Measurements from ENCODE around the gene SLC39A11.

SLC39A11 gene

DNA sequence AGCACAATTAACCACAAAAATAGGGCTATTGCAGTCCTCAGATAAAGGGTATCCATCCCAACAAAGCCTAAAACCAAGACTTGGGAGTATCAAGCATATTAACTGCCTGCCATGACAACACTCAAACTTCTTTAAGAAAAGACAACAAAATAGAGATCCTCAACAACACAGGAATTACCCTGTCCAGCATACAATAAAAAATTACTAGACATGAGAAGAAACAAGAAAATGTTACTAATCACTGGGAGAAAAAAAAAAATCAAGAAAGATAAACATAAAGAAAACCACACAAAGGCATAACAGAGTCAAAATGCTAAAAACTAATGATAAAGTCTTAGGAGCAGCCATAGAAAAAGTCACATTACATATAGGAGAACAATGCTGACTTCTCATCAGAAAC is 73.9 kb downstream of the SLC39A11 start:
- H3K9ac ChIP-seq (ENCODE audit: low read length in 5 of 5) = no peak overlapping the region
- no peak overlapping the region for H3K27ac ChIP-seq (ENCODE audit: low read depth, low read length)
- H3K4me1 ChIP-seq (ENCODE audit: control insufficient read depth in 5 of 5, insufficient read depth in 5 of 5, low read length in 5 of 5) = no peaks in the 10 kb centered on the region
- H3K27me3 ChIP-seq (ENCODE audit: control insufficient read depth in 5 of 5, insufficient read depth in 4 of 5, low read length in 5 of 5) = no peaks in the 10 kb centered on the region
- H3K4me3 ChIP-seq (ENCODE audit: low read depth in 1 of 5, low read length in 5 of 5) = no peak overlapping the region
- peaks cover 0 to 13% (median 9%) of the 10 kb centered on the region in 5 donors for H3K9me3 ChIP-seq (ENCODE audit: control insufficient read depth in 5 of 5, low read length in 5 of 5)
- peaks cover 0 to 3% (median 0%) of the 10 kb centered on the region in 5 donors for H3K36me3 ChIP-seq (ENCODE audit: control insufficient read depth in 5 of 5, insufficient read depth in 5 of 5, low read length in 5 of 5)

- H3K4me3 ChIP-seq (ENCODE audit: low read depth in 1 of 5, low read length in 5 of 5) = no peak overlapping the region
- no peaks in the 10 kb centered on the region for H3K4me1 ChIP-seq (ENCODE audit: control insufficient read depth in 5 of 5, insufficient read depth in 5 of 5, low read length in 5 of 5)
- H3K9me3 ChIP-seq (ENCODE audit: control insufficient read depth in 5 of 5, low read length in 5 of 5) = peaks cover 0 to 13% (median 9%) of the 10 kb centered on the region in 5 donors
- H3K9ac ChIP-seq (ENCODE audit: low read length in 5 of 5) = no peak overlapping the region
- H3K36me3 ChIP-seq (ENCODE audit: control insufficient read depth in 5 of 5, insufficient read depth in 5 of 5, low read length in 5 of 5) = peaks cover 0 to 3% (median 0%) of the 10 kb centered on the region in 5 donors
- no peaks in the 10 kb centered on the region for H3K27me3 ChIP-seq (ENCODE audit: control insufficient read depth in 5 of 5, insufficient read depth in 4 of 5, low read length in 5 of 5)
- H3K27ac ChIP-seq (ENCODE audit: low read depth, low read length) = no peak overlapping the region
Measured at GRCh38 chr17:73017658-73018057, 74.8 kb downstream of the SLC39A11 start.

DNA sequence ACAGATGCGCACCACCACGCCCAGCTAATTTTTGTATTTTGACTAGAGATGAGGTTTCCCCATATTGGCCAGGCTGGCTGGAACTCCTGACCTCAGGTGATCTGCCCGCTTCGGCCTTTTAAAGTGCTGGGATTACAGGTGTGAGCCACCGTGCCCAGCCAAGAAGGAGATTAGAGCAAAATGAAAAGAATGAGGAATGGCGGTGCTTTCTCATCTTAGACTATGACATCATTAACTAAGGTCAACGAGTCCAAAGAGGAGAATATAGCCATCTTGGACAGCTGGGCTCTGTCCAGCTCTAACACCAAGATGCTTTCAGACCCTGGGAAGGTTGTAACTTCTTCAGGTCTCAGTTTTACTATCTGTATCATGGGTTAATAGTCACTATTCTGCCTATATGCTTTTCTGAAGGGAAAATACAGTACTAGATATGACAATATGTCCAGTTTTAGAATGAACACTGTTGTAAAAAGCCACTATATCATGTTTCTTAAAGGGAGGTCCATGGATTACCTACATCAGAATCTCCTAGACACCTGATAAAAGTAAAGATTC is 76.7 kb downstream of the SLC39A11 start:
- Histone ChIP-seq H3K4me3 (ENCODE audit: low read depth in 1 of 5, low read length in 5 of 5) (no peak overlapping the region), H3K27ac (ENCODE audit: low read depth, low read length) (no peak overlapping the region), H3K27me3 (ENCODE audit: control insufficient read depth in 5 of 5, insufficient read depth in 4 of 5, low read length in 5 of 5) (no peaks in the 10 kb centered on the region), H3K36me3 (ENCODE audit: control insufficient read depth in 5 of 5, insufficient read depth in 5 of 5, low read length in 5 of 5) (peaks cover 0 to 3% (median 0%) of the 10 kb centered on the region in 5 donors), H3K9me3 (ENCODE audit: control insufficient read depth in 5 of 5, low read length in 5 of 5) (peaks cover 0 to 13% (median 9%) of the 10 kb centered on the region in 5 donors), H3K4me1 (ENCODE audit: control insufficient read depth in 5 of 5, insufficient read depth in 5 of 5, low read length in 5 of 5) (peaks cover 0 to 6% (median 0%) of the 10 kb centered on the region in 5 donors), H3K9ac (ENCODE audit: low read length in 5 of 5) (no peak overlapping the region)

DNA sequence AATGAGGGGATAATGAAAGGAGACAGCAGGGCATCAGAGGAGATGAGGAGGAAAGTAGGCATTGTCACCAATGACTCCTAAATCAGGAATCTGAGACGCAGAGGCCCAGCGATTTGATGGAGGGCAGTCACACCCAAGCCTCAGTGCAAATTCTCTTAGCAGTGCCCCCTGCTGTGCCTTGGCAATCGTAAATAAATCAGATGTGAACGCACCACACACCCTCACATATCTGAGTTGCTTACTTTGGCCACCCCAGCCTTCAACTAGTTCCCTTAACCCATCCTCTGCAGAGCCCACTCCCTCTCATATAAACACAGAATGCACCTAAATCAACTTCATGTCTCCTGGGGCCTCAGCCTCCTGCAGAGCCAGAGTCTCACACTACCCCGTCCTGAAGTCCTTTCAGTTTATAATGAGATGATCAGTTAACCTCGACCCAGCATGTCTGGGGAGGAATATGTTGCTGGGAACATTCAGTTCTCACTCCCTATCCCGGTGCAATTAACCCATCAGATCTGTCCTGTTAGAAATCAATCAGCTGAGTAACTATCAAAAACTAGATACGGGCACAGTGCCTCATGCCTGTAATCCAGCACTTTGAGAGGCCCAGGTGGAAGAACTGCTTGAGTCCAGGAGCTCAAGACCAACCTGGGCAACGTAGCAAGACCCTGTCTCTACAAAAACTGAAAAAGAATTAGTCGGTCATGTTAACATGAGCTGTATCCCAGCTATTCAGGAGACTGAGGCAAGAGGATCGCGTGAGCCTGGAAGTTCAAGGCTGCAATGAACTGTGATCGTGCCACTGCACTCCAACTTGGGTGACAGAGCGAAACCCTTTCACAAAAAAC is 78.4 kb downstream of the SLC39A11 start:
- no peaks in the 10 kb centered on the region for H3K36me3 ChIP-seq (ENCODE audit: control insufficient read depth in 5 of 5, insufficient read depth in 5 of 5, low read length in 5 of 5)
- peaks cover 0 to 9% (median 0%) of the 10 kb centered on the region in 5 donors for H3K4me1 ChIP-seq (ENCODE audit: control insufficient read depth in 5 of 5, insufficient read depth in 5 of 5, low read length in 5 of 5)
- no peaks in the 10 kb centered on the region for H3K27me3 ChIP-seq (ENCODE audit: control insufficient read depth in 5 of 5, insufficient read depth in 4 of 5, low read length in 5 of 5)
- no peak overlapping the region for H3K27ac ChIP-seq (ENCODE audit: low read depth, low read length)
- H3K9me3 ChIP-seq (ENCODE audit: control insufficient read depth in 5 of 5, low read length in 5 of 5) = peaks cover 0 to 11% (median 7%) of the 10 kb centered on the region in 5 donors
- H3K9ac ChIP-seq (ENCODE audit: low read length in 5 of 5) = no peak overlapping the region
- H3K4me3 ChIP-seq (ENCODE audit: low read depth in 1 of 5, low read length in 5 of 5) = no peak overlapping the region

- no peak overlapping the region for H3K9ac ChIP-seq (ENCODE audit: low read length in 5 of 5)
- peaks cover 0 to 9% (median 0%) of the 10 kb centered on the region in 5 donors for H3K4me1 ChIP-seq (ENCODE audit: control insufficient read depth in 5 of 5, insufficient read depth in 5 of 5, low read length in 5 of 5)
- H3K27ac ChIP-seq (ENCODE audit: low read depth, low read length) = no peak overlapping the region
- H3K4me3 ChIP-seq (ENCODE audit: low read depth in 1 of 5, low read length in 5 of 5) = no peak overlapping the region
- peaks cover 0 to 6% (median 4%) of the 10 kb centered on the region in 5 donors for H3K9me3 ChIP-seq (ENCODE audit: control insufficient read depth in 5 of 5, low read length in 5 of 5)
- H3K36me3 ChIP-seq (ENCODE audit: control insufficient read depth in 5 of 5, insufficient read depth in 5 of 5, low read length in 5 of 5) = no peaks in the 10 kb centered on the region
- H3K27me3 ChIP-seq (ENCODE audit: control insufficient read depth in 5 of 5, insufficient read depth in 4 of 5, low read length in 5 of 5) = no peaks in the 10 kb centered on the region
Measured at GRCh38 chr17:73013301-73013700, 79.2 kb downstream of the SLC39A11 start.

GRCh38 chr17:73011016-73011486 is 81.4 kb downstream of the SLC39A11 start:
- Histone ChIP-seq H3K36me3 (ENCODE audit: control insufficient read depth in 5 of 5, insufficient read depth in 5 of 5, low read length in 5 of 5) (no peaks in the 10 kb centered on the region), H3K4me1 (ENCODE audit: control insufficient read depth in 5 of 5, insufficient read depth in 5 of 5, low read length in 5 of 5) (peaks cover 0 to 9% (median 0%) of the 10 kb centered on the region in 5 donors), H3K27ac (ENCODE audit: low read depth, low read length) (no peak overlapping the region), H3K4me3 (ENCODE audit: low read depth in 1 of 5, low read length in 5 of 5) (peak overlapping the region in 2 of 5 donors; percentile 36 to 42), H3K9ac (ENCODE audit: low read length in 5 of 5) (no peak overlapping the region), H3K27me3 (ENCODE audit: control insufficient read depth in 5 of 5, insufficient read depth in 4 of 5, low read length in 5 of 5) (no peaks in the 10 kb centered on the region), H3K9me3 (ENCODE audit: control insufficient read depth in 5 of 5, low read length in 5 of 5) (no peaks in the 10 kb centered on the region)

- Histone ChIP-seq H3K27ac (ENCODE audit: low read depth, low read length) (no peak overlapping the region), H3K9me3 (ENCODE audit: control insufficient read depth in 5 of 5, low read length in 5 of 5) (no peaks in the 10 kb centered on the region), H3K9ac (ENCODE audit: low read length in 5 of 5) (no peak overlapping the region), H3K36me3 (ENCODE audit: control insufficient read depth in 5 of 5, insufficient read depth in 5 of 5, low read length in 5 of 5) (no peaks in the 10 kb centered on the region), H3K27me3 (ENCODE audit: control insufficient read depth in 5 of 5, insufficient read depth in 4 of 5, low read length in 5 of 5) (no peaks in the 10 kb centered on the region), H3K4me1 (ENCODE audit: control insufficient read depth in 5 of 5, insufficient read depth in 5 of 5, low read length in 5 of 5) (peaks cover 0 to 9% (median 0%) of the 10 kb centered on the region in 5 donors), H3K4me3 (ENCODE audit: low read depth in 1 of 5, low read length in 5 of 5) (no peak overlapping the region)
Measured at GRCh38 chr17:73010414-73010813, 82.1 kb downstream of the SLC39A11 start.

GRCh38 chr17:73007407-73007806 is 85.1 kb downstream of the SLC39A11 start:
- H3K27ac ChIP-seq (ENCODE audit: low read depth, low read length) = no peak overlapping the region
- H3K9me3 ChIP-seq (ENCODE audit: control insufficient read depth in 5 of 5, low read length in 5 of 5) = no peaks in the 10 kb centered on the region
- no peaks in the 10 kb centered on the region for H3K27me3 ChIP-seq (ENCODE audit: control insufficient read depth in 5 of 5, insufficient read depth in 4 of 5, low read length in 5 of 5)
- H3K4me3 ChIP-seq (ENCODE audit: low read depth in 1 of 5, low read length in 5 of 5) = no peak overlapping the region
- peaks cover 0 to 9% (median 0%) of the 10 kb centered on the region in 5 donors for H3K4me1 ChIP-seq (ENCODE audit: control insufficient read depth in 5 of 5, insufficient read depth in 5 of 5, low read length in 5 of 5)
- no peaks in the 10 kb centered on the region for H3K36me3 ChIP-seq (ENCODE audit: control insufficient read depth in 5 of 5, insufficient read depth in 5 of 5, low read length in 5 of 5)
- no peak overlapping the region for H3K9ac ChIP-seq (ENCODE audit: low read length in 5 of 5)

DNA sequence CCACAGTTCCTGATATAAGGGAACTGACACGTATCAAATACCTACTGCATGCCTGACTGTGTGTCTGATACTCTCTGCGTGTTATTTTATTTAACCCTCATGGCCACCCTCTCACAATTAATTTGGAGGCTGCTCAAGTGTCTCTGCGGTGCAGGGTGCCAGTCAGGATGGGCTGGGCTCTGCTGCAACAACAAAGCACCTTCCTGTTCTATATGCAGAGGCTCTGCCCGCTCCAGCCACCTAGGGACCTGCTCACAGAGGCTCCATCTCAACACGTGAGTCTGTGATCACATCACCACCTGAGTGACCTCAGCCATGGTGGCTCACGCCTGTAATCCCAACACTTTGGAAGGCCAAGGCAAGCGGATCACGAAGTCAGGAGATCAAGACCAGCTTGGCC is 87.1 kb downstream of the SLC39A11 start:
- H3K27me3 ChIP-seq (ENCODE audit: control insufficient read depth in 5 of 5, insufficient read depth in 4 of 5, low read length in 5 of 5) = no peaks in the 10 kb centered on the region
- H3K4me1 ChIP-seq (ENCODE audit: control insufficient read depth in 5 of 5, insufficient read depth in 5 of 5, low read length in 5 of 5) = no peaks in the 10 kb centered on the region
- H3K9me3 ChIP-seq (ENCODE audit: control insufficient read depth in 5 of 5, low read length in 5 of 5) = no peaks in the 10 kb centered on the region
- no peak overlapping the region for H3K4me3 ChIP-seq (ENCODE audit: low read depth in 1 of 5, low read length in 5 of 5)
- no peaks in the 10 kb centered on the region for H3K36me3 ChIP-seq (ENCODE audit: control insufficient read depth in 5 of 5, insufficient read depth in 5 of 5, low read length in 5 of 5)
- H3K9ac ChIP-seq (ENCODE audit: low read length in 5 of 5) = no peak overlapping the region
- H3K27ac ChIP-seq (ENCODE audit: low read depth, low read length) = no peak overlapping the region

- Histone ChIP-seq H3K36me3 (ENCODE audit: control insufficient read depth in 5 of 5, insufficient read depth in 5 of 5, low read length in 5 of 5) (no peaks in the 10 kb centered on the region), H3K9me3 (ENCODE audit: control insufficient read depth in 5 of 5, low read length in 5 of 5) (no peaks in the 10 kb centered on the region), H3K9ac (ENCODE audit: low read length in 5 of 5) (no peak overlapping the region), H3K27me3 (ENCODE audit: control insufficient read depth in 5 of 5, insufficient read depth in 4 of 5, low read length in 5 of 5) (no peaks in the 10 kb centered on the region), H3K4me1 (ENCODE audit: control insufficient read depth in 5 of 5, insufficient read depth in 5 of 5, low read length in 5 of 5) (no peaks in the 10 kb centered on the region), H3K4me3 (ENCODE audit: low read depth in 1 of 5, low read length in 5 of 5) (no peak overlapping the region), H3K27ac (ENCODE audit: low read depth, low read length) (no peak overlapping the region)
Measured at GRCh38 chr17:73003487-73003886, 89.0 kb downstream of the SLC39A11 start.

Data from subcutaneous abdominal adipose tissue (tissue), 5 donors.